Transverse colon (tissue), 4 donors: ENCODE results near the gene ISYNA1.
"Not testable (repeated sequence)": the region's sequence is repeated elsewhere in the genome, so short reads cannot be mapped to it uniquely, and the experiment has no call there.

ENCODE experiments used
- EP300 ChIP-seq: sonication (generic); formaldehyde crosslinking; IDR thresholded peaks from one replicate; pipeline ENCODE4 v1.6.1; 2017; ENCODE audit warnings: antibody characterized with exemption, low read depth
- POLR2AphosphoS5 ChIP-seq, 3 donors: sonication (generic); formaldehyde crosslinking; IDR thresholded peaks; one replicate each; pipeline ENCODE4 v1.6.1; 2016; ENCODE audit warnings: antibody characterized with exemption in 3 of 3
- TF ChIP-seq, protein P1 (sequence below), 5 experiments: fragments of 200-600 bp in 3 of 5; fragments of 450-650 bp in 2 of 5; sonication (generic) in 3 of 5; IDR thresholded peaks; 1 replicate in 2 of 5; 2 replicates in 3 of 5; pipeline ENCODE4 v1.5.1; 2016 to 2017; ENCODE audit warnings: antibody characterized with exemption in 5 of 5, inconsistent platforms in 3 of 5, mild to moderate bottlenecking in 2 of 5, moderate library complexity in 1 of 5

GRCh38 chr19:18405754-18406153, 32.2 kb downstream of the ISYNA1 start:
- TF ChIP-seq, protein P1, sequence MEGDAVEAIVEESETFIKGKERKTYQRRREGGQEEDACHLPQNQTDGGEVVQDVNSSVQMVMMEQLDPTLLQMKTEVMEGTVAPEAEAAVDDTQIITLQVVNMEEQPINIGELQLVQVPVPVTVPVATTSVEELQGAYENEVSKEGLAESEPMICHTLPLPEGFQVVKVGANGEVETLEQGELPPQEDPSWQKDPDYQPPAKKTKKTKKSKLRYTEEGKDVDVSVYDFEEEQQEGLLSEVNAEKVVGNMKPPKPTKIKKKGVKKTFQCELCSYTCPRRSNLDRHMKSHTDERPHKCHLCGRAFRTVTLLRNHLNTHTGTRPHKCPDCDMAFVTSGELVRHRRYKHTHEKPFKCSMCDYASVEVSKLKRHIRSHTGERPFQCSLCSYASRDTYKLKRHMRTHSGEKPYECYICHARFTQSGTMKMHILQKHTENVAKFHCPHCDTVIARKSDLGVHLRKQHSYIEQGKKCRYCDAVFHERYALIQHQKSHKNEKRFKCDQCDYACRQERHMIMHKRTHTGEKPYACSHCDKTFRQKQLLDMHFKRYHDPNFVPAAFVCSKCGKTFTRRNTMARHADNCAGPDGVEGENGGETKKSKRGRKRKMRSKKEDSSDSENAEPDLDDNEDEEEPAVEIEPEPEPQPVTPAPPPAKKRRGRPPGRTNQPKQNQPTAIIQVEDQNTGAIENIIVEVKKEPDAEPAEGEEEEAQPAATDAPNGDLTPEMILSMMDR (IDR thresholded peaks at IDR 0.05) = not testable (repeated sequence)
- not testable (repeated sequence) for TF ChIP-seq POLR2AphosphoS5 (IDR thresholded peaks at IDR 0.05); EP300
